Measurements from ENCODE around the gene KCTD2. TPM values are rescaled to one million over a fixed set of nuclear protein-coding genes. Genes with fewer than 3 reads are reported as not detected.

The KCTD2 gene
- total and polyA plus RNA-seq, 5 donors from 2014 or later: 5.8 to 23.4 (median 8.5) TPM

GRCh38 chr17:75061618-75062017 is 14.6 kb downstream of the KCTD2 start:
- H3K4me3 ChIP-seq (ENCODE audit: low read depth, low read length): no peak overlapping the region
- Mint-ChIP-seq H3K4me1 (peaks cover 0 to 17% (median 5%) of the 10 kb centered on the region in 4 donors), H3K36me3 (peaks cover 20% of the 10 kb centered on the region), H3K27ac (peak overlapping the region in 2 of 3 donors; percentile 67 to 69), H3K9me3 (no peaks in the 10 kb centered on the region), H3K4me3 (no peak overlapping the region), H3K27me3 (no peaks in the 10 kb centered on the region)
- H3K36me3 ChIP-seq (ENCODE audit: control insufficient read depth, insufficient read depth, low read length): peaks cover 56% of the 10 kb centered on the region
- H3K27me3 ChIP-seq (ENCODE audit: control insufficient read depth, insufficient read depth, low read length): no peaks in the 10 kb centered on the region
- no peak overlapping the region for H3K27ac ChIP-seq (ENCODE audit: insufficient read depth, low read length, poor library complexity, severe bottlenecking)
- no peaks in the 10 kb centered on the region for H3K9me3 ChIP-seq (ENCODE audit: control insufficient read depth in 2 of 2, low read length in 2 of 2)
- DNase-seq (no peak), ATAC-seq (ENCODE audit: low read depth in 2 of 2) (no peak)
- H3K4me1 ChIP-seq (ENCODE audit: control insufficient read depth, insufficient read depth, low read length, poor library complexity, severe bottlenecking): no peaks in the 10 kb centered on the region

- peak overlapping the region in 1 of 3 donors; percentile 14 for H3K27ac Mint-ChIP-seq
Observed at GRCh38 chr17:75063201-75063600, 16.2 kb downstream of the KCTD2 start.

GRCh38 chr17:75063626-75064025 is 16.6 kb downstream of the KCTD2 start:
- Mint-ChIP-seq H3K27me3 (no peaks in the 10 kb centered on the region), H3K27ac (no peak overlapping the region), H3K4me1 (peaks cover 0 to 24% (median 11%) of the 10 kb centered on the region in 4 donors), H3K4me3 (no peak overlapping the region), H3K9me3 (no peaks in the 10 kb centered on the region), H3K36me3 (peaks cover 19% of the 10 kb centered on the region)
- ATAC-seq (ENCODE audit: low read depth in 2 of 2) (no peak), DNase-seq (no peak)
- Histone ChIP-seq H3K4me1 (ENCODE audit: control insufficient read depth, insufficient read depth, low read length, poor library complexity, severe bottlenecking) (peaks cover 6% of the 10 kb centered on the region), H3K36me3 (ENCODE audit: control insufficient read depth, insufficient read depth, low read length) (peaks cover 56% of the 10 kb centered on the region), H3K27me3 (ENCODE audit: control insufficient read depth, insufficient read depth, low read length) (no peaks in the 10 kb centered on the region), H3K27ac (ENCODE audit: insufficient read depth, low read length, poor library complexity, severe bottlenecking) (no peak overlapping the region), H3K4me3 (ENCODE audit: low read depth, low read length) (no peak overlapping the region), H3K9me3 (ENCODE audit: control insufficient read depth in 2 of 2, low read length in 2 of 2) (no peaks in the 10 kb centered on the region)

More at GRCh38 chr17:75063201-75063600, 16.2 kb downstream of the KCTD2 start:
- Histone ChIP-seq H3K36me3 (ENCODE audit: control insufficient read depth, insufficient read depth, low read length) (peaks cover 56% of the 10 kb centered on the region), H3K27me3 (ENCODE audit: control insufficient read depth, insufficient read depth, low read length) (no peaks in the 10 kb centered on the region), H3K27ac (ENCODE audit: insufficient read depth, low read length, poor library complexity, severe bottlenecking) (no peak overlapping the region), H3K4me1 (ENCODE audit: control insufficient read depth, insufficient read depth, low read length, poor library complexity, severe bottlenecking) (peaks cover 6% of the 10 kb centered on the region), H3K4me3 (ENCODE audit: low read depth, low read length) (no peak overlapping the region), H3K9me3 (ENCODE audit: control insufficient read depth in 2 of 2, low read length in 2 of 2) (no peaks in the 10 kb centered on the region)
- no peaks in the 10 kb centered on the region for H3K27me3 Mint-ChIP-seq
- ATAC-seq (ENCODE audit: low read depth in 2 of 2) (no peak), DNase-seq (no peak)
- peaks cover 0 to 22% (median 10%) of the 10 kb centered on the region in 4 donors for H3K4me1 Mint-ChIP-seq
- peaks cover 19% of the 10 kb centered on the region for H3K36me3 Mint-ChIP-seq
- H3K9me3 Mint-ChIP-seq: no peaks in the 10 kb centered on the region
- no peak overlapping the region for H3K4me3 Mint-ChIP-seq

GRCh38 chr17:75064040-75064439 is 17.0 kb downstream of the KCTD2 start:
- Mint-ChIP-seq H3K4me1 (peaks cover 0 to 27% (median 13%) of the 10 kb centered on the region in 4 donors), H3K36me3 (peaks cover 19% of the 10 kb centered on the region), H3K27ac (no peak overlapping the region), H3K9me3 (no peaks in the 10 kb centered on the region), H3K27me3 (no peaks in the 10 kb centered on the region), H3K4me3 (no peak overlapping the region)
- no peaks in the 10 kb centered on the region for H3K9me3 ChIP-seq (ENCODE audit: control insufficient read depth in 2 of 2, low read length in 2 of 2)
- no peak for DNase-seq
- peaks cover 55% of the 10 kb centered on the region for H3K36me3 ChIP-seq (ENCODE audit: control insufficient read depth, insufficient read depth, low read length)
- H3K27ac ChIP-seq (ENCODE audit: insufficient read depth, low read length, poor library complexity, severe bottlenecking): no peak overlapping the region
- no peak for ATAC-seq (ENCODE audit: low read depth in 2 of 2)
- no peak overlapping the region for H3K4me3 ChIP-seq (ENCODE audit: low read depth, low read length)
- H3K27me3 ChIP-seq (ENCODE audit: control insufficient read depth, insufficient read depth, low read length): no peaks in the 10 kb centered on the region
- H3K4me1 ChIP-seq (ENCODE audit: control insufficient read depth, insufficient read depth, low read length, poor library complexity, severe bottlenecking): peaks cover 6% of the 10 kb centered on the region

GRCh38 chr17:75064460-75064859 is 17.4 kb downstream of the KCTD2 start:
- no peak for ATAC-seq (ENCODE audit: low read depth in 2 of 2)
- peaks cover 6% of the 10 kb centered on the region for H3K4me1 ChIP-seq (ENCODE audit: control insufficient read depth, insufficient read depth, low read length, poor library complexity, severe bottlenecking)
- H3K9me3 ChIP-seq (ENCODE audit: control insufficient read depth in 2 of 2, low read length in 2 of 2): no peaks in the 10 kb centered on the region
- no peaks in the 10 kb centered on the region for H3K27me3 ChIP-seq (ENCODE audit: control insufficient read depth, insufficient read depth, low read length)
- H3K36me3 ChIP-seq (ENCODE audit: control insufficient read depth, insufficient read depth, low read length): peaks cover 51% of the 10 kb centered on the region
- H3K36me3 Mint-ChIP-seq: peaks cover 16% of the 10 kb centered on the region
- H3K4me3 ChIP-seq (ENCODE audit: low read depth, low read length): no peak overlapping the region
- H3K27ac ChIP-seq (ENCODE audit: insufficient read depth, low read length, poor library complexity, severe bottlenecking): no peak overlapping the region
- H3K4me3 Mint-ChIP-seq: no peak overlapping the region
- peak overlapping the region in 1 of 3 donors; percentile 73 for H3K27ac Mint-ChIP-seq
- DNase-seq: no peak
- no peaks in the 10 kb centered on the region for H3K27me3 Mint-ChIP-seq
- no peaks in the 10 kb centered on the region for H3K9me3 Mint-ChIP-seq
- peaks cover 0 to 27% (median 13%) of the 10 kb centered on the region in 4 donors for H3K4me1 Mint-ChIP-seq

GRCh38 chr17:75064867-75065561 is 18.0 kb downstream of the KCTD2 start:
- H3K27me3 ChIP-seq (ENCODE audit: control insufficient read depth, insufficient read depth, low read length): no peaks in the 10 kb centered on the region
- peaks cover 46% of the 10 kb centered on the region for H3K36me3 ChIP-seq (ENCODE audit: control insufficient read depth, insufficient read depth, low read length)
- no peak overlapping the region for H3K4me3 Mint-ChIP-seq
- H3K4me1 ChIP-seq (ENCODE audit: control insufficient read depth, insufficient read depth, low read length, poor library complexity, severe bottlenecking): peaks cover 6% of the 10 kb centered on the region
- no peak for DNase-seq
- no peaks in the 10 kb centered on the region for H3K27me3 Mint-ChIP-seq
- H3K27ac ChIP-seq (ENCODE audit: insufficient read depth, low read length, poor library complexity, severe bottlenecking): no peak overlapping the region
- H3K27ac Mint-ChIP-seq: peak overlapping the region in 1 of 3 donors; percentile 73
- peaks cover 11% of the 10 kb centered on the region for H3K36me3 Mint-ChIP-seq
- no peak overlapping the region for H3K4me3 ChIP-seq (ENCODE audit: low read depth, low read length)
- no peaks in the 10 kb centered on the region for H3K9me3 ChIP-seq (ENCODE audit: control insufficient read depth in 2 of 2, low read length in 2 of 2)
- H3K9me3 Mint-ChIP-seq: no peaks in the 10 kb centered on the region
- peaks cover 0 to 27% (median 13%) of the 10 kb centered on the region in 4 donors for H3K4me1 Mint-ChIP-seq
- ATAC-seq (ENCODE audit: low read depth in 2 of 2): no peak

GRCh38 chr17:75065562-75066151 is 18.6 kb downstream of the KCTD2 start:
- peaks cover 6% of the 10 kb centered on the region for H3K4me1 ChIP-seq (ENCODE audit: control insufficient read depth, insufficient read depth, low read length, poor library complexity, severe bottlenecking)
- H3K4me3 ChIP-seq (ENCODE audit: low read depth, low read length): no peak overlapping the region
- DNase-seq: no peak
- H3K9me3 ChIP-seq (ENCODE audit: control insufficient read depth in 2 of 2, low read length in 2 of 2): no peaks in the 10 kb centered on the region
- H3K27me3 ChIP-seq (ENCODE audit: control insufficient read depth, insufficient read depth, low read length): no peaks in the 10 kb centered on the region
- no peak overlapping the region for H3K27ac ChIP-seq (ENCODE audit: insufficient read depth, low read length, poor library complexity, severe bottlenecking)
- ATAC-seq (ENCODE audit: low read depth in 2 of 2): no peak
- Mint-ChIP-seq H3K27me3 (no peaks in the 10 kb centered on the region), H3K9me3 (no peaks in the 10 kb centered on the region), H3K27ac (peak overlapping the region in 2 of 3 donors; percentile 31 to 72), H3K4me3 (no peak overlapping the region), H3K36me3 (peaks cover 8% of the 10 kb centered on the region), H3K4me1 (peaks cover 0 to 24% (median 13%) of the 10 kb centered on the region in 4 donors)
- peaks cover 42% of the 10 kb centered on the region for H3K36me3 ChIP-seq (ENCODE audit: control insufficient read depth, insufficient read depth, low read length)
